ENCODE measurements around the gene CPNE7. TPM values are rescaled to one million over a fixed set of nuclear protein-coding genes. Genes with fewer than 3 reads are reported as not detected.

Gene CPNE7
- total and polyA plus RNA-seq, 2 donors, result 9.6 to 12.8 TPM

GRCh38 chr16:89602952-89603590 lies 27.5 kb downstream of the CPNE7 start:
- no peak for DNase-seq (ENCODE audit: low read depth in 6 of 9, low spot score in 9 of 9)
- 83% methylated on average over 5 of the region's 5 CpGs for WGBS
- H3K27me3 ChIP-seq (ENCODE audit: control insufficient read depth in 2 of 2, insufficient read depth in 1 of 2, low read length in 1 of 2), result peaks cover 0 to 10% of the 10 kb centered on the region in 2 donors
- peak overlapping the region; percentile 60 to 77 for H3K27ac ChIP-seq (ENCODE audit: low read depth in 1 of 2, low read length in 1 of 2)
- peaks cover 28 to 70% of the 10 kb centered on the region in 2 donors for H3K4me1 ChIP-seq (ENCODE audit: control insufficient read depth in 2 of 2, insufficient read depth in 2 of 2, low read length in 2 of 2)
- H3K4me3 ChIP-seq (ENCODE audit: low read length in 2 of 2), result no peak overlapping the region
- H3K9me3 ChIP-seq (ENCODE audit: control insufficient read depth in 2 of 2, insufficient read depth in 1 of 2, low read length in 1 of 2), result no peaks in the 10 kb centered on the region
- no peaks in the 10 kb centered on the region for H3K36me3 ChIP-seq (ENCODE audit: control insufficient read depth in 2 of 2, insufficient read depth in 2 of 2, low read length in 1 of 2)

- no peaks in the 10 kb centered on the region for H3K9me3 ChIP-seq (ENCODE audit: control insufficient read depth in 2 of 2, insufficient read depth in 1 of 2, low read length in 1 of 2)
- no peaks in the 10 kb centered on the region for H3K36me3 ChIP-seq (ENCODE audit: control insufficient read depth in 2 of 2, insufficient read depth in 2 of 2, low read length in 1 of 2)
- DNase-seq (ENCODE audit: low read depth in 6 of 9, low spot score in 9 of 9), result no peak
- H3K27ac ChIP-seq (ENCODE audit: low read depth in 1 of 2, low read length in 1 of 2), result peak overlapping the region in 1 of 2 donors; percentile 99
- H3K4me3 ChIP-seq (ENCODE audit: low read length in 2 of 2), result no peak overlapping the region
- WGBS, result 91% methylated on average over 16 of the region's 16 CpGs
- H3K4me1 ChIP-seq (ENCODE audit: control insufficient read depth in 2 of 2, insufficient read depth in 2 of 2, low read length in 2 of 2), result peaks cover 36 to 79% of the 10 kb centered on the region in 2 donors
- H3K27me3 ChIP-seq (ENCODE audit: control insufficient read depth in 2 of 2, insufficient read depth in 1 of 2, low read length in 1 of 2), result peaks cover 0 to 10% of the 10 kb centered on the region in 2 donors
These were observed 29.2 kb downstream of the CPNE7 start for GRCh38 chr16:89604764-89605163.

GRCh38 chr16:89605186-89605970 lies 29.8 kb downstream of the CPNE7 start:
- H3K4me1 ChIP-seq (ENCODE audit: control insufficient read depth in 2 of 2, insufficient read depth in 2 of 2, low read length in 2 of 2), result peaks cover 36 to 74% of the 10 kb centered on the region in 2 donors
- H3K27ac ChIP-seq (ENCODE audit: low read depth in 1 of 2, low read length in 1 of 2), result peak overlapping the region in 1 of 2 donors; percentile 99
- no peak for DNase-seq (ENCODE audit: low read depth in 6 of 9, low spot score in 9 of 9)
- peaks cover 0 to 10% of the 10 kb centered on the region in 2 donors for H3K27me3 ChIP-seq (ENCODE audit: control insufficient read depth in 2 of 2, insufficient read depth in 1 of 2, low read length in 1 of 2)
- H3K4me3 ChIP-seq (ENCODE audit: low read length in 2 of 2), result no peak overlapping the region
- WGBS, result 88% methylated on average over 34 of the region's 34 CpGs
- no peaks in the 10 kb centered on the region for H3K36me3 ChIP-seq (ENCODE audit: control insufficient read depth in 2 of 2, insufficient read depth in 2 of 2, low read length in 1 of 2)
- H3K9me3 ChIP-seq (ENCODE audit: control insufficient read depth in 2 of 2, insufficient read depth in 1 of 2, low read length in 1 of 2), result no peaks in the 10 kb centered on the region

GRCh38 chr16:89606006-89606405 lies 30.4 kb downstream of the CPNE7 start:
- Histone ChIP-seq H3K4me3 (ENCODE audit: low read length in 2 of 2) (no peak overlapping the region), H3K27ac (ENCODE audit: low read depth in 1 of 2, low read length in 1 of 2) (peak overlapping the region in 1 of 2 donors; percentile 99), H3K9me3 (ENCODE audit: control insufficient read depth in 2 of 2, insufficient read depth in 1 of 2, low read length in 1 of 2) (no peaks in the 10 kb centered on the region), H3K4me1 (ENCODE audit: control insufficient read depth in 2 of 2, insufficient read depth in 2 of 2, low read length in 2 of 2) (peaks cover 36 to 71% of the 10 kb centered on the region in 2 donors), H3K36me3 (ENCODE audit: control insufficient read depth in 2 of 2, insufficient read depth in 2 of 2, low read length in 1 of 2) (no peaks in the 10 kb centered on the region), H3K27me3 (ENCODE audit: control insufficient read depth in 2 of 2, insufficient read depth in 1 of 2, low read length in 1 of 2) (peaks cover 0 to 10% of the 10 kb centered on the region in 2 donors)
- 58% methylated on average over 9 of the region's 9 CpGs for WGBS
- DNase-seq (ENCODE audit: low read depth in 6 of 9, low spot score in 9 of 9), result no peak

DNA sequence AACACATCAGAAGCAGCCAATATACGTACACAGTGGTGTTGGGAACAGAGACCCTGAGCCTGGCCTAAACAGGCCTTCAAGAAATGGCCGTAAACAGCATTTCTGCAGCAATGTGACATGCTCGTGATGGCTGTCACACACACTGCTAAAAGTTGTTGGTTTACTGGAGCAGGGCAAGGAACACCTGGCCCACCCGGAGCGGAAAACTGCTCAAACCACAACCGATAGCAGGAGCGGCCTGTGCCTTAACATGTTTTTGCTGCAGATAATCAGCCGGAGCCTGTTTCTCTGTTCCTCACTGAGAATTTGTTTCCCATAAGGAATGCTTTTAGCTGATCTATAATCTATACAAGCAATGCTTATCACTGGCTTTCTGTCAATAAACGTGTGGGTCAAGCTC lies 31.9 kb downstream of the CPNE7 start:
- Histone ChIP-seq H3K27ac (ENCODE audit: low read depth in 1 of 2, low read length in 1 of 2) (peak overlapping the region; percentile 79 to 99), H3K36me3 (ENCODE audit: control insufficient read depth in 2 of 2, insufficient read depth in 2 of 2, low read length in 1 of 2) (no peaks in the 10 kb centered on the region), H3K9me3 (ENCODE audit: control insufficient read depth in 2 of 2, insufficient read depth in 1 of 2, low read length in 1 of 2) (peaks cover 0 to 4% of the 10 kb centered on the region in 2 donors), H3K4me1 (ENCODE audit: control insufficient read depth in 2 of 2, insufficient read depth in 2 of 2, low read length in 2 of 2) (peaks cover 29 to 67% of the 10 kb centered on the region in 2 donors), H3K27me3 (ENCODE audit: control insufficient read depth in 2 of 2, insufficient read depth in 1 of 2, low read length in 1 of 2) (peaks cover 0 to 4% of the 10 kb centered on the region in 2 donors), H3K4me3 (ENCODE audit: low read length in 2 of 2) (peak overlapping the region; percentile 3 to 11)
- 48% methylated on average over 9 of the region's 9 CpGs for WGBS
- DNase-seq (ENCODE audit: low read depth in 6 of 9, low spot score in 9 of 9), result peak in 3 of 9 donors; percentile 60 to 78 (median 65)

- H3K36me3 ChIP-seq (ENCODE audit: control insufficient read depth in 2 of 2, insufficient read depth in 2 of 2, low read length in 1 of 2), result no peaks in the 10 kb centered on the region
- peak overlapping the region; percentile 83 to 99 for H3K27ac ChIP-seq (ENCODE audit: low read depth in 1 of 2, low read length in 1 of 2)
- DNase-seq (ENCODE audit: low read depth in 6 of 9, low spot score in 9 of 9), result no peak
- peak overlapping the region; percentile 3 to 11 for H3K4me3 ChIP-seq (ENCODE audit: low read length in 2 of 2)
- 86% methylated on average over 32 of the region's 32 CpGs for WGBS
- H3K27me3 ChIP-seq (ENCODE audit: control insufficient read depth in 2 of 2, insufficient read depth in 1 of 2, low read length in 1 of 2), result no peaks in the 10 kb centered on the region
- H3K4me1 ChIP-seq (ENCODE audit: control insufficient read depth in 2 of 2, insufficient read depth in 2 of 2, low read length in 2 of 2), result peaks cover 29 to 67% of the 10 kb centered on the region in 2 donors
- peaks cover 0 to 5% of the 10 kb centered on the region in 2 donors for H3K9me3 ChIP-seq (ENCODE audit: control insufficient read depth in 2 of 2, insufficient read depth in 1 of 2, low read length in 1 of 2)
These were observed 32.6 kb downstream of the CPNE7 start for GRCh38 chr16:89607937-89608740.

DNA sequence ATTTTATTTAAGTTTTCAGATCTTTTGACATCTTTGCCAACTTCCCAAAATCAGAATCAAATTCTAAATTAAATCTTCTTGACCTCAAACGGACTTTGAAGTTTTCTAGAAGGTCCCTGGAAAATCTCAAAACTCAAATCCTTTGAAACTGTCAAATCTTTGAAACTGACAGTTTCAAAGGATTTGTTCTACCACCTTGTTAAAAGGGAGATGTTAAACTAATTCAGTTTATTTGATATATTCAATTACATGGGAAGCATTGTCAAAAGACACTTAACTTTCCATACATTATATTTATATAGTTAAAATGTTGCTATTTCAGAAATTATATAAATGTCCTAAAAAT lies 34.5 kb downstream of the CPNE7 start:
- no peaks in the 10 kb centered on the region for H3K27me3 ChIP-seq (ENCODE audit: control insufficient read depth in 2 of 2, insufficient read depth in 1 of 2, low read length in 1 of 2)
- H3K9me3 ChIP-seq (ENCODE audit: control insufficient read depth in 2 of 2, insufficient read depth in 1 of 2, low read length in 1 of 2), result peaks cover 0 to 8% of the 10 kb centered on the region in 2 donors
- no peak for DNase-seq (ENCODE audit: low read depth in 6 of 9, low spot score in 9 of 9)
- H3K4me1 ChIP-seq (ENCODE audit: control insufficient read depth in 2 of 2, insufficient read depth in 2 of 2, low read length in 2 of 2), result peaks cover 31 to 72% of the 10 kb centered on the region in 2 donors
- WGBS, result 90% methylated on average over 1 of the region's 1 CpG
- no peak overlapping the region for H3K27ac ChIP-seq (ENCODE audit: low read depth in 1 of 2, low read length in 1 of 2)
- no peak overlapping the region for H3K4me3 ChIP-seq (ENCODE audit: low read length in 2 of 2)
- H3K36me3 ChIP-seq (ENCODE audit: control insufficient read depth in 2 of 2, insufficient read depth in 2 of 2, low read length in 1 of 2), result no peaks in the 10 kb centered on the region

GRCh38 chr16:89612415-89613166 lies 37.0 kb downstream of the CPNE7 start:
- Histone ChIP-seq H3K27me3 (ENCODE audit: control insufficient read depth in 2 of 2, insufficient read depth in 1 of 2, low read length in 1 of 2) (no peaks in the 10 kb centered on the region), H3K27ac (ENCODE audit: low read depth in 1 of 2, low read length in 1 of 2) (peak overlapping the region in 1 of 2 donors; percentile 23), H3K4me1 (ENCODE audit: control insufficient read depth in 2 of 2, insufficient read depth in 2 of 2, low read length in 2 of 2) (peaks cover 24 to 54% of the 10 kb centered on the region in 2 donors), H3K36me3 (ENCODE audit: control insufficient read depth in 2 of 2, insufficient read depth in 2 of 2, low read length in 1 of 2) (no peaks in the 10 kb centered on the region), H3K4me3 (ENCODE audit: low read length in 2 of 2) (no peak overlapping the region), H3K9me3 (ENCODE audit: control insufficient read depth in 2 of 2, insufficient read depth in 1 of 2, low read length in 1 of 2) (peaks cover 0 to 18% of the 10 kb centered on the region in 2 donors)
- WGBS, result 95% methylated on average over 20 of the region's 20 CpGs
- DNase-seq (ENCODE audit: low read depth in 6 of 9, low spot score in 9 of 9), result no peak
